ENCODE measurements around the gene ATL1.

ATL1 gene

GRCh38 chr14:50516091-50516490 is 43.9 kb upstream of the ATL1 start:
- no peak overlapping the region for H3K4me2 ChIP-seq (ENCODE audit: low read length)

GRCh38 chr14:50520947-50521815 is 38.8 kb upstream of the ATL1 start:
- Histone ChIP-seq H4K20me1 (ENCODE audit: control insufficient read depth, insufficient read depth, low read depth, low read length) (peaks cover 4% of the 10 kb centered on the region; the same call in 1 of the 2 replicates), H3K27me3 (ENCODE audit: control insufficient read depth, low read length) (no peaks in the 10 kb centered on the region), H3K27ac (ENCODE audit: low read depth, low read length) (no peak overlapping the region), H3F3A (ENCODE audit: control insufficient read depth, insufficient read depth) (no peaks in the 10 kb centered on the region), H3K36me3 (ENCODE audit: control insufficient read depth, low read length) (peaks cover 13% of the 10 kb centered on the region), H3K4me2 (ENCODE audit: low read length) (no peak overlapping the region), H3K4me1 (ENCODE audit: control insufficient read depth, low read length) (peaks cover 21% of the 10 kb centered on the region), H3K4me3 (ENCODE audit: low read length) (no peak overlapping the region), H3K79me2 (ENCODE audit: control insufficient read depth, low read length) (peaks cover 89% of the 10 kb centered on the region), H3K9me3 (ENCODE audit: control insufficient read depth, insufficient read depth, low read length) (no peaks in the 10 kb centered on the region), H3K9me2 (replicated peaks; ENCODE audit: control insufficient read depth, low read length) (no peaks in the 10 kb centered on the region)
- no peak for TF ChIP-seq EZH2phosphoT487 (IDR thresholded peaks at IDR 0.05; ENCODE audit: borderline replicate concordance, low read length)
- no peak for TF ChIP-seq CTCF (IDR thresholded peaks at IDR 0.05; ENCODE audit: low read depth, low read length, poor library complexity, severe bottlenecking)

More at GRCh38 chr14:50516091-50516490, 43.9 kb upstream of the ATL1 start:
- no peak overlapping the region for H3K4me3 ChIP-seq (ENCODE audit: low read length)
- H3K9me3 ChIP-seq (ENCODE audit: control insufficient read depth, insufficient read depth, low read length), result no peaks in the 10 kb centered on the region
- TF ChIP-seq CTCF (IDR thresholded peaks at IDR 0.05; ENCODE audit: low read depth, low read length, poor library complexity, severe bottlenecking) (no peak), EZH2phosphoT487 (IDR thresholded peaks at IDR 0.05; ENCODE audit: borderline replicate concordance, low read length) (no peak)
- H3K27ac ChIP-seq (ENCODE audit: low read depth, low read length), result no peak overlapping the region
- H3K27me3 ChIP-seq (ENCODE audit: control insufficient read depth, low read length), result no peaks in the 10 kb centered on the region
- no peaks in the 10 kb centered on the region for H3K9me2 ChIP-seq (replicated peaks; ENCODE audit: control insufficient read depth, low read length)
- no peaks in the 10 kb centered on the region for H3F3A ChIP-seq (ENCODE audit: control insufficient read depth, insufficient read depth)
- peaks cover 4% of the 10 kb centered on the region for H3K36me3 ChIP-seq (ENCODE audit: control insufficient read depth, low read length)
- H3K79me2 ChIP-seq (ENCODE audit: control insufficient read depth, low read length), result peaks cover 88% of the 10 kb centered on the region
- no peaks in the 10 kb centered on the region for H4K20me1 ChIP-seq (ENCODE audit: control insufficient read depth, insufficient read depth, low read depth, low read length)
- H3K4me1 ChIP-seq (ENCODE audit: control insufficient read depth, low read length), result no peaks in the 10 kb centered on the region

- Histone ChIP-seq H3K4me2 (ENCODE audit: low read length) (no peak overlapping the region), H3K79me2 (ENCODE audit: control insufficient read depth, low read length) (peaks cover 90% of the 10 kb centered on the region), H3F3A (ENCODE audit: control insufficient read depth, insufficient read depth) (no peaks in the 10 kb centered on the region), H3K4me3 (ENCODE audit: low read length) (no peak overlapping the region), H4K20me1 (ENCODE audit: control insufficient read depth, insufficient read depth, low read depth, low read length) (peaks cover 4% of the 10 kb centered on the region; the same call in 1 of the 2 replicates), H3K27ac (ENCODE audit: low read depth, low read length) (no peak overlapping the region), H3K9me3 (ENCODE audit: control insufficient read depth, insufficient read depth, low read length) (no peaks in the 10 kb centered on the region), H3K36me3 (ENCODE audit: control insufficient read depth, low read length) (peaks cover 13% of the 10 kb centered on the region), H3K4me1 (ENCODE audit: control insufficient read depth, low read length) (peaks cover 21% of the 10 kb centered on the region), H3K9me2 (replicated peaks; ENCODE audit: control insufficient read depth, low read length) (no peaks in the 10 kb centered on the region), H3K27me3 (ENCODE audit: control insufficient read depth, low read length) (no peaks in the 10 kb centered on the region)
- TF ChIP-seq EZH2phosphoT487 (IDR thresholded peaks at IDR 0.05; ENCODE audit: borderline replicate concordance, low read length) (no peak), CTCF (IDR thresholded peaks at IDR 0.05; ENCODE audit: low read depth, low read length, poor library complexity, severe bottlenecking) (no peak)
These were observed 38.0 kb upstream of the ATL1 start for GRCh38 chr14:50521912-50522341.
